ENCODE data around the gene GREB1L.

Gene GREB1L

DNA sequence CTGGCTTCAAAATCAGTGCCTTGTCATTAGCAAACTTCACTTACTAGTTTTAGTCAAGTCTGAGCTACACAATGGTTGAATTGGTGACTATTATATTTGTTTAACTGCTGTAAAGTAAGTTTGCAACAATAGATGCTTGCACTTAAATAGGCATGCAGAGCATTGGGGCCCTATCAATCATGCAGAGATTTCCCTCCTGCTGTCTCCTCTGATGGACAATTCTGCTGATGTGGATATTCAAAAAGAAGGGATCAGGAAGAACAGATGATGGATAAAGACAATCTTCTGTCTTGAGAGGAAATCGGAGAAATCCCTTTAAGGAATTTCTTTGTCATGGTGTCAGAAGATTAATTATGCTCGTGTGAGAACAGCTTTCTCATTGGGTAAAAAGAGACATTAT, 89.0 kb downstream of the GREB1L start:
- TF ChIP-seq CTCF (conservative IDR thresholded peaks at IDR 0.05; ENCODE audit: low read depth, low read length), result no peak
- DNase-seq (ENCODE audit: low read depth), result no peak
- no peak overlapping the region for H3K4me3 ChIP-seq (ENCODE audit: low read length)

DNA sequence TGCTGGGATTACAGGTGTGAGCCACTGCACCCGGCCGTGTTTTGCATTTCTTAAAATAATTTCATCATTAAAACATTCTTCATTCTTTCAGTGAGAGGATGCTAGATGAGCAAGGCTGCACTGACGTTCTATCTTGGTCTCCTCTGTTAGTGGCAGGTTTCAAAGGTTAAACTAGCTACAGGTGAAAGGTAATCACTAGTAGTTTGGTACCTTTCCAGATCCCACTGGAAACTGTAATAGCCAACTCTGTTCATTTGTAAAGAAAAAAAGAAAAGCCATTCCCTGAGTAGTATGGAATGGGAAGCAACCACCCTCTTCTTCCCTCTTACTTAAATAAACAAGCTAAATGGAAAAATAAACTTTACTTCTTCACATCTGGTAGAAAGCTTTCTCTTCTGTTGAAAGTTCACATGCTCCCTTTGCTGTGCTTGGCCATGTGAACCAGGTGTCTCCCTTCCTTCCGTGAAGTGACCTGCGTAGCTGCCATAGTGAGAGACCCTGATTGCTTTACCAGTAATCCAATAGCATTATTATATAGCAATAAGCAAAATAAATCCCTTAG, 94.0 kb downstream of the GREB1L start:
- H3K4me3 ChIP-seq (ENCODE audit: low read length), result no peak overlapping the region
- no peak for DNase-seq (ENCODE audit: low read depth)

DNA sequence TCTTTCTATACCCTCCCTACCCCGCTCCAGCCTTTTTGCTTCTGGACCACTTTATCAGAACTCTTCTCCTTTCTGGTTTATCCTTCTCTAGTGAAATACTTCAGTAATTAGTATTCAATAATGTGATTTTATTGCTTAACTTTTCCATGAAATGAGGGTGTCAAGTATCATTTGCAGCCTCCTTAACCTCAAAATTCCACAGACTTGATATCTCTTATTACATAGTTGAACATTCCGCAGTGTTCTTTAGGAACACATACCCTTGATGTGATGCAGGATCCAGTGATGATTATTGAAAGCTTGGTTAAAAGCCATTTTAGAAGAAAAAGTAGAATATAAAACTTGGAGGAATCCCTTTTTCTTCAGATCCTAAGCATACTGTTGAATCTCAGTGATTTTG, 94.8 kb downstream of the GREB1L start:
- H3K4me3 ChIP-seq (ENCODE audit: low read length), result no peak overlapping the region
- no peak for TF ChIP-seq CTCF (conservative IDR thresholded peaks at IDR 0.05; ENCODE audit: low read depth, low read length)
- no peak for DNase-seq (ENCODE audit: low read depth)

More for the DNA sequence above, 94.0 kb downstream of the GREB1L start:
- TF ChIP-seq CTCF (conservative IDR thresholded peaks at IDR 0.05; ENCODE audit: low read depth, low read length), result no peak

DNA sequence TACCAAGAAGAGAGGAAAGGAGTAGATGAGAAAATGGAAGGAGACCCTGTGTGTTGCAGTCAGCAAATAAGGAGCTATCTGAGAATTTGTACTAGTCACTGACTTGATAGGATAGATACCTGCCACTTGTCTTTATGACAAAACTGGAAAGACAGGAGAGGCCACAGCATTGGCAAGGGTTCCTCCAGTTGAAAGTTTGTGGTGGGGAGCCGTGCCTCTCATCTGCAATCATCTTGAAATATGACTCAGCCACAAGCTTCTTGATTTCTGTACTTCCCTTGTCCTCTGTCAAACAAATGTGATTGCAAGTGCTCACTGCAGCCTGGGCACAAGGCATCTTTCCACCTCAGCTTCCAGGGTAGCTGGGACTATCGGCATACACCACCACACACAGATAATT, 99.1 kb downstream of the GREB1L start:
- DNase-seq (ENCODE audit: low read depth), result no peak
- TF ChIP-seq CTCF (conservative IDR thresholded peaks at IDR 0.05; ENCODE audit: low read depth, low read length), result no peak
- H3K4me3 ChIP-seq (ENCODE audit: low read length), result no peak overlapping the region

DNA sequence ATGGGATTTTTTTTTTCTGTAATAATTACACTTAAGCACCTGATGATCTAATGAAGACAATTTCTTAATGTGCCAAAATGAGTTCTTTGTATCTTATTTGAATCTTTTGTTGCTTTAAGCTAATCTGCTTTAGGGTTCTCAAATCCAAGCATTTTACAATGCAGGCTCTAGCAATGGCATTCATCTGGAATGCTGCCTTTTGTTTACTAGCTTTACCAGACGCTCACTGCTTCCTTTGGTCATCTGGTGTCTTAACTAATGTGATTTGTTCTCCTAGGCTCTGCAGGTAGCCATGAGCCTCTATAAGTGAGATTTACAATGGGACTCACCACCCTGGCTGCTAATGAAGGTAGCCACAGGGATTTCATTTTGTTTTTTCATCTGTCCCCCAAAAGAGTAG, 100.3 kb downstream of the GREB1L start:
- no peak for TF ChIP-seq CTCF (conservative IDR thresholded peaks at IDR 0.05; ENCODE audit: low read depth, low read length)
- DNase-seq (ENCODE audit: low read depth), result no peak
- no peak overlapping the region for H3K4me3 ChIP-seq (ENCODE audit: low read length)

- no peak for TF ChIP-seq CTCF (conservative IDR thresholded peaks at IDR 0.05; ENCODE audit: low read depth, low read length)
- H3K4me3 ChIP-seq (ENCODE audit: low read length), result no peak overlapping the region
- DNase-seq (ENCODE audit: low read depth), result no peak
These were observed 102.8 kb downstream of the GREB1L start for GRCh38 chr18:21344860-21345259.

GRCh38 chr18:21345840-21346239, 103.8 kb downstream of the GREB1L start:
- DNase-seq (ENCODE audit: low read depth), result no peak
- no peak overlapping the region for H3K4me3 ChIP-seq (ENCODE audit: low read length)
- no peak for TF ChIP-seq CTCF (conservative IDR thresholded peaks at IDR 0.05; ENCODE audit: low read depth, low read length)

Data from retinal pigment epithelial cell (primary cell).